ENCODE results near the gene NPAS3.

The NPAS3 gene

DNA sequence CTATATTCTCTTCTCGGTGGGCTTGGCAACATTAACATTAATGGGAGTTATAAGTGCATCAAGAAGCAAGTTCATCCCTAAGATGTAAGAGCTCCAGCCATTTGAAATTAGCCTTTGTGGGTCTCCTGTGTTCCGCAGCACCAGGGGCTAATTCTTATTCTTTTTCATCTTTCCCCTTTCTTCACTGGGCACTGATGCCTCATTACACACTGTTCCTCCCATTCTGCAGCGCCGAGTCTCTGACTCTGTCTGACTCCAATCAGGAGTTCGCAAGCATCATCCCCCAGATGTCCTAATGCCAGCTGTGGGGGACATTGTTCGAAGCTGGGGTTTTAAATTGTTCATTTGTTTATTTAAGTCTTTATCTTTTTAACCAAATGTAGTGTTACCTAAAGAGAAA lies 670.9 kb downstream of the NPAS3 start:
- Histone ChIP-seq H3K4me1 (ENCODE audit: insufficient read depth, poor library complexity, severe bottlenecking) (peaks cover 7% of the 10 kb centered on the region), H3K27me3 (ENCODE audit: insufficient read depth, poor library complexity, severe bottlenecking) (no peaks in the 10 kb centered on the region), H3K9me3 (ENCODE audit: severe bottlenecking) (no peaks in the 10 kb centered on the region), H3K27ac (ENCODE audit: poor library complexity, severe bottlenecking) (no peak overlapping the region), H3K4me3 (ENCODE audit: severe bottlenecking) (no peak overlapping the region), H3K36me3 (ENCODE audit: low read depth) (no peaks in the 10 kb centered on the region)
- TF ChIP-seq, protein P1, sequence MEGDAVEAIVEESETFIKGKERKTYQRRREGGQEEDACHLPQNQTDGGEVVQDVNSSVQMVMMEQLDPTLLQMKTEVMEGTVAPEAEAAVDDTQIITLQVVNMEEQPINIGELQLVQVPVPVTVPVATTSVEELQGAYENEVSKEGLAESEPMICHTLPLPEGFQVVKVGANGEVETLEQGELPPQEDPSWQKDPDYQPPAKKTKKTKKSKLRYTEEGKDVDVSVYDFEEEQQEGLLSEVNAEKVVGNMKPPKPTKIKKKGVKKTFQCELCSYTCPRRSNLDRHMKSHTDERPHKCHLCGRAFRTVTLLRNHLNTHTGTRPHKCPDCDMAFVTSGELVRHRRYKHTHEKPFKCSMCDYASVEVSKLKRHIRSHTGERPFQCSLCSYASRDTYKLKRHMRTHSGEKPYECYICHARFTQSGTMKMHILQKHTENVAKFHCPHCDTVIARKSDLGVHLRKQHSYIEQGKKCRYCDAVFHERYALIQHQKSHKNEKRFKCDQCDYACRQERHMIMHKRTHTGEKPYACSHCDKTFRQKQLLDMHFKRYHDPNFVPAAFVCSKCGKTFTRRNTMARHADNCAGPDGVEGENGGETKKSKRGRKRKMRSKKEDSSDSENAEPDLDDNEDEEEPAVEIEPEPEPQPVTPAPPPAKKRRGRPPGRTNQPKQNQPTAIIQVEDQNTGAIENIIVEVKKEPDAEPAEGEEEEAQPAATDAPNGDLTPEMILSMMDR (IDR thresholded peaks at IDR 0.05; ENCODE audit: poor library complexity, severe bottlenecking) = no peak
- ATAC-seq (ENCODE audit: low read depth) (no peak), DNase-seq (ENCODE audit: low spot score) (no peak)

DNA sequence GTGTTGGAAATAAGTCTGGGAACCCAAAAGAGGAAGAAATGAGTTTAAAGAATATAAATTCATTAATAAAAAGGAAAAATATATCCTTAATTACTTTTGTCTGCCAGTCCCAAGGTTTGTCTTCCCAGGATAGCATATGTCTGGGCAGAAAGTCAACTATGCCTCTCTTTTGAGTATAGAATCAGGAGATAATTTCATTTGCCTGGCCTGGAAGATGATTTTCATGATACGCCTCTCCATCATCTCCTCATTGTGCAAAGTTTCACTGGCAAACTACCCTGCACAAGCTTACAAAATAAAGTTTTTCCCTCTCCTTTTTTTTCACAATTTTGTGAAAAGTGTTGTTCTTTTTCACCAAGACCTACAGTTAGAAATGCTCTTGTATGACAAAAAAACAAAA lies 671.4 kb downstream of the NPAS3 start:
- no peaks in the 10 kb centered on the region for H3K36me3 ChIP-seq (ENCODE audit: low read depth)
- H3K27ac ChIP-seq (ENCODE audit: poor library complexity, severe bottlenecking) = no peak overlapping the region
- ATAC-seq (ENCODE audit: low read depth) (no peak), DNase-seq (ENCODE audit: low spot score) (no peak)
- TF ChIP-seq, protein P1 (IDR thresholded peaks at IDR 0.05; ENCODE audit: poor library complexity, severe bottlenecking) = no peak
- H3K4me1 ChIP-seq (ENCODE audit: insufficient read depth, poor library complexity, severe bottlenecking) = peaks cover 7% of the 10 kb centered on the region
- H3K27me3 ChIP-seq (ENCODE audit: insufficient read depth, poor library complexity, severe bottlenecking) = no peaks in the 10 kb centered on the region
- no peak overlapping the region for H3K4me3 ChIP-seq (ENCODE audit: severe bottlenecking)
- no peaks in the 10 kb centered on the region for H3K9me3 ChIP-seq (ENCODE audit: severe bottlenecking)

DNA sequence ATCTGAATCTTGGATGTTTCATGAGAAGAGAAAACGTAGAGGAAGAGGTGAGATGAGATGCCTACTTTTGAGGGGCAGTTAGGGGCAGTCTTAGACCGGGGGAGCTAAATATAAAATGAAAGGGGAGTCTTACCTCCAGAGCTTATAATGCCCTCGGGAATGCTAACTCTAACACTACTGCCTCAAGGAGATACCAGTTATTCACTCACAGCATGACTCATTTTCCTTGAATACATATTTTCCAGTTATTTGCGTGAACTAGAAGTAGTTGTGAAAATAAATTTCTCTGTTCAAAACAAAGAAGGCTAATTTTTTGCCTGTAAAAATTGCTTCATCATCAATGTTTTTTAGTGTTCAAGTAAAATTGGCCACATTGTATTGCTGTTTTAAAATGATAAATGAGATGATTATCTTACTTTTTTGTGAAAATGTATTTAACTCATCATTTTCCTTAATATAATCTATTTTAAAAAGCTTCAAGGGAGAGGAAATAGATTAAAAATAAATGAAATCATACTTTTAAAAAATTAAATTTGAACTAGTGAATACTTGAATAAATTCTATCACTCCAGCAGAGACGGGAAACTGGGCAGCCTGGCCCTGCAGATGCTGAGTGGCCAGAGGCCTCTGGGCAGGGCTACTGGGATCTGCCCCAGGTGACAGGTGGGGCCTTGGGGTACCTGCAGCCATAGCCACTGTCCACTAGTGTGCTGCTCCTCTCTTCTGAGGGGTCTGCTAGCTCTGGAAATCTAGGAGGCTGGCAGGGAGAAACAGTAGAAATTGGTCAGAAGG lies 672.9 kb downstream of the NPAS3 start:
- H3K4me1 ChIP-seq (ENCODE audit: insufficient read depth, poor library complexity, severe bottlenecking) = peaks cover 10% of the 10 kb centered on the region
- H3K36me3 ChIP-seq (ENCODE audit: low read depth) = no peaks in the 10 kb centered on the region
- no peak overlapping the region for H3K4me3 ChIP-seq (ENCODE audit: severe bottlenecking)
- ATAC-seq (ENCODE audit: low read depth) (peak; percentile 88), DNase-seq (ENCODE audit: low spot score) (no peak)
- no peaks in the 10 kb centered on the region for H3K27me3 ChIP-seq (ENCODE audit: insufficient read depth, poor library complexity, severe bottlenecking)
- no peak overlapping the region for H3K27ac ChIP-seq (ENCODE audit: poor library complexity, severe bottlenecking)
- H3K9me3 ChIP-seq (ENCODE audit: severe bottlenecking) = no peaks in the 10 kb centered on the region
- TF ChIP-seq, protein P1 (IDR thresholded peaks at IDR 0.05; ENCODE audit: poor library complexity, severe bottlenecking) = no peak

DNA sequence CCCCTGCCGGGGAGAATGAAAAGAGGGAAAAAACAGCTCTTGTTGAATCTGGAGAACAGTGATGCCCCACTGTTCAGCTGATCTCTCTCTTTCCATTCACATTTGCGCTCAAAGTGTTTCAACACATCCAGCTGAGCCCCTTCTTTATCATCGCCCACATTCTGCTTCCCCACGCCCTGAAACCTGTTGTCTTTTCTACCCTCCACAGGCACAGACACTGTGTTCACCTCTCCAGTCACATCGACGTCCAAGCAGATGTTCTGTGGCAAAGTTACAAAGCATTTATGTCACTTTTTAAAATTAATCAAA lies 673.5 kb downstream of the NPAS3 start:
- peaks cover 14% of the 10 kb centered on the region for H3K4me1 ChIP-seq (ENCODE audit: insufficient read depth, poor library complexity, severe bottlenecking)
- no peaks in the 10 kb centered on the region for H3K27me3 ChIP-seq (ENCODE audit: insufficient read depth, poor library complexity, severe bottlenecking)
- no peak overlapping the region for H3K4me3 ChIP-seq (ENCODE audit: severe bottlenecking)
- DNase-seq (ENCODE audit: low spot score) (no peak), ATAC-seq (ENCODE audit: low read depth) (no peak)
- TF ChIP-seq, protein P1 (IDR thresholded peaks at IDR 0.05; ENCODE audit: poor library complexity, severe bottlenecking) = no peak
- H3K9me3 ChIP-seq (ENCODE audit: severe bottlenecking) = no peaks in the 10 kb centered on the region
- no peaks in the 10 kb centered on the region for H3K36me3 ChIP-seq (ENCODE audit: low read depth)
- H3K27ac ChIP-seq (ENCODE audit: poor library complexity, severe bottlenecking) = no peak overlapping the region

DNA sequence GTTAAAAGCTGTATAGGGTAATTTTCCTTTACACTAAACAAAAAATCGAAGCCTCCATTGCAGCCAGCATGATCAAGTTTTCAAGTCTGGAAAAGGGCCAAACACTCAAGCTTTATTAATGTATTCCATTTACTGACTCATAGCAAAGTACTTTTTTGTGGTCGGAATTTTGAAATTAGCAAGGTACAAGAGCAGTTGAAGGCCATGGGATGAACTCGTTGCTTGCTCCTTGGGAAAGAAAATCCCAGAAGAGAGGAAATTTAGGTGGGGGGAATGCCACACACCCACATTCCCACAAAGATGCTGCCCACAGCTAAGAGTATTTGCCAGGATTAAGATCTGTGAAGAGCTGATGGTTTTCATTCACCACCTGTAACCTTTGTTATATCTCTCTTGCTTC lies 678.5 kb downstream of the NPAS3 start:
- Histone ChIP-seq H3K27ac (ENCODE audit: poor library complexity, severe bottlenecking) (peak overlapping the region; percentile 48), H3K27me3 (ENCODE audit: insufficient read depth, poor library complexity, severe bottlenecking) (no peaks in the 10 kb centered on the region), H3K9me3 (ENCODE audit: severe bottlenecking) (no peaks in the 10 kb centered on the region), H3K4me3 (ENCODE audit: severe bottlenecking) (no peak overlapping the region), H3K36me3 (ENCODE audit: low read depth) (no peaks in the 10 kb centered on the region), H3K4me1 (ENCODE audit: insufficient read depth, poor library complexity, severe bottlenecking) (peaks cover 14% of the 10 kb centered on the region)
- TF ChIP-seq, protein P1 (IDR thresholded peaks at IDR 0.05; ENCODE audit: poor library complexity, severe bottlenecking) = no peak
- DNase-seq (ENCODE audit: low spot score) (no peak), ATAC-seq (ENCODE audit: low read depth) (peak; percentile 90)
